Daoy (cell line): ENCODE measurements around the gene TRMT10A. TPM values are rescaled to one million over a fixed set of nuclear protein-coding genes. Genes with fewer than 3 reads are reported as not detected.

ENCODE experiments used
- DNase-seq: peaks from one replicate; pipeline ENCODE4 v3.0.0-alpha.2; 2015; ENCODE audit warnings: low read depth
- total RNA-seq: library from RNA; depleted of rRNA; stranded (reverse); fragments of >200 nt; shearing (Covaris generic); gene quantifications from 2 replicates; pipeline ENCODE4 v1.2.3, GENCODE V29; 2014; rRNA removed

Gene TRMT10A
- 3.7 and 5.6 TPM in 2 replicates for total RNA-seq

- peak; percentile 91 for DNase-seq
Measured at GRCh38 chr4:99563310-99564186, at the start of gene TRMT10A. Gene TRMT10A, minus strand, starts transcription at chr4:99564039. Its CDS starts 4,701 bp downstream, at chr4:99559338.

- DNase-seq: no peak
Measured at GRCh38 chr4:99612704-99613103, 48.9 kb upstream of the TRMT10A start.

GRCh38 chr4:99612281-99612680 is 48.4 kb upstream of the TRMT10A start:
- DNase-seq: no peak

GRCh38 chr4:99610605-99611175 is 46.9 kb upstream of the TRMT10A start:
- no peak for DNase-seq

- no peak for DNase-seq
Measured at GRCh38 chr4:99608417-99608816, 44.6 kb upstream of the TRMT10A start.

- no peak for DNase-seq
Measured at GRCh38 chr4:99606716-99607115, 42.9 kb upstream of the TRMT10A start.

- no peak for DNase-seq
Measured at GRCh38 chr4:99594818-99595217, 31.0 kb upstream of the TRMT10A start.

GRCh38 chr4:99593781-99594641 is 30.2 kb upstream of the TRMT10A start:
- DNase-seq: no peak

GRCh38 chr4:99591757-99592156 is 27.9 kb upstream of the TRMT10A start:
- no peak for DNase-seq

GRCh38 chr4:99587803-99588202 is 24.0 kb upstream of the TRMT10A start:
- no peak for DNase-seq

- no peak for DNase-seq
Measured at GRCh38 chr4:99587309-99587708, 23.5 kb upstream of the TRMT10A start.

- DNase-seq: no peak
Measured at GRCh38 chr4:99586797-99587196, 23.0 kb upstream of the TRMT10A start.

- no peak for DNase-seq
Measured at GRCh38 chr4:99586322-99586721, 22.5 kb upstream of the TRMT10A start.

- DNase-seq: no peak
Measured at GRCh38 chr4:99585516-99585915, 21.7 kb upstream of the TRMT10A start.

- no peak for DNase-seq
Measured at GRCh38 chr4:99578714-99579113, 14.9 kb upstream of the TRMT10A start.

- DNase-seq: no peak
Measured at GRCh38 chr4:99574530-99575324, 10.9 kb upstream of the TRMT10A start, which contains the start of gene MTTP. Gene MTTP, plus strand, starts transcription at chr4:99574824. Its CDS starts 86 bp downstream, at chr4:99574910.

- no peak for DNase-seq
Measured at GRCh38 chr4:99573735-99574368, 10.0 kb upstream of the TRMT10A start.

GRCh38 chr4:99572527-99573240 is 8.8 kb upstream of the TRMT10A start:
- DNase-seq: no peak

GRCh38 chr4:99571883-99572282 is 8.0 kb upstream of the TRMT10A start:
- no peak for DNase-seq

- DNase-seq: no peak
Measured at GRCh38 chr4:99564921-99565320, 1.1 kb upstream of the TRMT10A start.
